Activated CD8-positive, alpha-beta memory T cell treated with anti-CD3 and anti-CD28 coated beads, Interleukin-2, amount 50 U/mL, for 1 hour (primary cell): ENCODE results near the gene CHRNA10.
"Not testable (repeated sequence)": the region's sequence is repeated elsewhere in the genome, so short reads cannot be mapped to it uniquely, and the experiment has no call there.

Experiments
- DNase-seq: peaks from one replicate; pipeline ENCODE4 v3.0.0-alpha.2; 2020; ENCODE audit errors: extremely low read depth

CHRNA10 gene

DNA sequence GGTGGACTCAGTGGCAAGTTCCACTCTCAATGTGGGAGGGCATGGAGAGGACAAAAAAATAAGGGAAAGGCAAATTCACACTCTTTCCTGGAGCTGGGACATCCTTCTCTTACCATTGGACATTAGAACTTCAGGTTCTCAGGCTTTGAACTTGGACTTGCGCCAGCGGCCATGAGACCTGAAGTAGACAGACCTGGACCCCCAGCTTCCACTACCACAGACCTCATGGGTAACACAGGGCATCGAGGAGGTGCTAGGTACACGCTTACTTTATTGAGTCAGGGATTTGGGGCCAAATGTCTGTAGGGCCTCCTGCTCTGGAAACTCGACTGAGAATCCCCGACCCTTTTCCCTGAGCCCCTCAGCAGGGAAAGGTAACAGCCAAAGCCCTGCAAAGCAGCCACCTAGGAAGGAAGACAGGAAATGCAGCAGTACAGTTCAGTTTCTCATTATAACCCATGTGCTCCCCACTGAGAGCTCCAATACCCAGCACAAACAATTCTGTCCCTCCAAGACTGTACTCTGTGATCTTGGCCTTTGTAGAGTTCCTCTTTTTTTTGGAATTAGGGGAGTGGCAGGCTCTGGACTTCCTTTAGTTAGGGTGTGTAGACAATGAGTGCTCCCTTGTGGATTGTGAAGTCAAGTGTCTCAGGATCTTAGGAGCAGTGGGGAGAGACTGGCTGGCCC is 5.7 kb downstream of the CHRNA10 start:
- DNase-seq = no peak

GRCh38 chr11:3664032-3664630 is 7.1 kb downstream of the CHRNA10 start:
- no peak for DNase-seq

- no peak for DNase-seq
These were observed 8.3 kb downstream of the CHRNA10 start for GRCh38 chr11:3662856-3663255.

GRCh38 chr11:3660960-3661359 is 10.2 kb downstream of the CHRNA10 start:
- DNase-seq = no peak

- DNase-seq = no peak
These were observed 11.3 kb downstream of the CHRNA10 start for GRCh38 chr11:3659595-3660515.

DNA sequence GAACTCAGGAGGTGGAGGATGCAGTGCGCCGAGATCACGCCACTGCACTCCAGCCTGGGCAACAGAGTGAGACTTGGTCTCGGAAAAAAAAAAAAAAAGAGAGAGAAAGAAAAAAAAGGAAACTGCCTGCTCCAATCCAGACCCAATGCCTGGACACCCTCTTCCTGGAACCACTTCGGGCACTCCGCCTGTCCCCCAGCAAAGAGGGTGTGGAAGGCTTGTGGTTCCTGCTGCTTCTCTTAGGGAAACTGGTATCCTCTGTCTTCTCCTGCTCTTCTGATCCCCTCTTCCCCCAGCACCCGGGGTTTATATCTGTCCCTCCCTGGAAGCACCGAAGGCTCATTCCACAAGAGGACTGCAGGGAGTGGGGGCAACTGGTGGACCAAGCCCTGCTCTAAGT is 12.9 kb downstream of the CHRNA10 start:
- DNase-seq = no peak

- not testable (repeated sequence) for DNase-seq
These were observed 13.9 kb downstream of the CHRNA10 start for GRCh38 chr11:3657331-3657730.

DNA sequence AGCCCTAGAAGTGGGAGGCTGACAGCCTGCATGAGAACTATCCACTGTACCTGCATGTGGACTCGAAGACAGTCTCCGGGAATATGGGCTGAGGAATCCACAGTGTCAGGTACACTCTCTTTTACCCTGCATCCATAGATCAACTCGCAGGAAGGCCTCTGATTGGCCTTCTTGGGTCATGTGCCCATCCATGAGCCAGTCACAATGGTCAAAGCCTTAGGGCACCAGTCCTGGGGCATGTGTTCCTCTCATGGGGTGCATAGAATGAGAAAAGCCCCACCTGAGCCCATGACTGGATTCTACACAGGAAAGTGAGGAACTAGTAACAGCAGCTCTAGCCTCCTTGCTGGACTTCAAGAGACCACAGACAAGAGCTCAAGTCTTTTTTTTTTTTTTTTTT is 15.6 kb downstream of the CHRNA10 start:
- no peak for DNase-seq

- not testable (repeated sequence) for DNase-seq
These were observed 18.7 kb downstream of the CHRNA10 start for GRCh38 chr11:3652514-3652913.

DNA sequence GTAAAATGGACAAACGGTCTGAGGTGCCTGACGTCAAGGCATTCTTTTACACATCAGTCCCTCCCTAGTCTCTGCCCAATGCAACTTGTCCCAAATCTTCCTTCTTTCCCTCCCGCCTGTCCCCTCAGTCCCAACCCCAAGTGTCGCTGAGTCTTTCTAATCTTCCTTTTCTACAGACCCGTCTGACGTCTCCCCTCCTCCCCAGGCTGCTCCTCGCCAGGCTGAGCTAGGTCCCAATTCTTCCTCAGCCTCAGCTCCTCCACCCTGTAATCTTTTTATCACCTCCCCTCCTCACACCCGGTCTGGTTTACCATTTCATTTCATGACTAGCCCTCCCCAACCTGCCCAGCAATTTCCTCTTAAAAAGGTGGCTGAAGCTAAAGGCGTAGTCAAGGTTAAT is 21.8 kb downstream of the CHRNA10 start:
- DNase-seq = not testable (repeated sequence)

GRCh38 chr11:3648843-3649242 is 22.3 kb downstream of the CHRNA10 start:
- not testable (repeated sequence) for DNase-seq

GRCh38 chr11:3645552-3645951 is 25.6 kb downstream of the CHRNA10 start:
- no peak for DNase-seq

DNA sequence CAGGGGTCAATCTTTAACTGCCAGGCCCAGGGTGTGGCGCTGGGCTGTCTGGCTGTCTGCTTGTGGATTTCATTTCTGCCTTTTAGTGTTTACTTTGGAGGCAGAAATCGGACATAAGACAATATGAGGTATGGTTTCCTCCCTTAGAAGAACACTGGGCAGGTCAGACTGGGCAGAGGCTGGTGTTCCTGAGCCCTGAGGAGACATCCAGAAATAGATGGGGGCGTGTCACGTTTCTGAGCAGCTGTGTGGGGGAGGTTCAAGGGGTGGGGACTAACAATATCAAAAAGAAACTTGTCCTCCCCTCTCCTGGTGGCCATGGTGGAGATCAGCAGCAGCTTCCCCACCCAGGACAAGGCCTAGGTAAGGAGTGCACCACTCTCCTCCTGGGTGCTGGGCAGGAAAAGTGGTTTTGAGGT is 26.4 kb downstream of the CHRNA10 start, which contains the start of gene ART1:
ART1 (plus strand) TSS at position 312 of the 419 bp plus-strand sequence. CDS start 14,086 bp downstream, outside the sequence.
- no peak for DNase-seq

DNA sequence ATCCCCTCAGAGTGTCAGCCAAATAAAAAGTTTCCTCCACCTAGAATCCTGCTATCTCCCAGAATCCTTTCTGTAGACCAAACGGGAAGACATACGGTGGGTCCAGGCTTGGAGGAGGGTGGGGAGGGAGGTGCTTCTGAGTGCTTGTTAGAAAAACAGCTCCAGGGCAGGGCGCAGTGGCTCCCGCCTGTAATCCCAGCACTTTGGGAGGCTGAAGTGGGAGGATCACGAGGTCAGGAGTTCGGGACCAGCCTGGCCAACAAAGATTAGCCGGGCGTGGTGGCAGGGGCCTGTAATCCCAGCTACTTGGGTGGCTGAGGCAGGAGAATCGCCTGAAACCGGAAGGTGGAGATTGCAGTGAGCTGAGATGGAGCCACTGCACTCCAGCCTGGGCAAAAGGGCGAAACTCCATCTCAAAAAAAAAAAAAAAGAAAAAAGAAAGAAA is 28.1 kb downstream of the CHRNA10 start:
- not testable (repeated sequence) for DNase-seq

DNA sequence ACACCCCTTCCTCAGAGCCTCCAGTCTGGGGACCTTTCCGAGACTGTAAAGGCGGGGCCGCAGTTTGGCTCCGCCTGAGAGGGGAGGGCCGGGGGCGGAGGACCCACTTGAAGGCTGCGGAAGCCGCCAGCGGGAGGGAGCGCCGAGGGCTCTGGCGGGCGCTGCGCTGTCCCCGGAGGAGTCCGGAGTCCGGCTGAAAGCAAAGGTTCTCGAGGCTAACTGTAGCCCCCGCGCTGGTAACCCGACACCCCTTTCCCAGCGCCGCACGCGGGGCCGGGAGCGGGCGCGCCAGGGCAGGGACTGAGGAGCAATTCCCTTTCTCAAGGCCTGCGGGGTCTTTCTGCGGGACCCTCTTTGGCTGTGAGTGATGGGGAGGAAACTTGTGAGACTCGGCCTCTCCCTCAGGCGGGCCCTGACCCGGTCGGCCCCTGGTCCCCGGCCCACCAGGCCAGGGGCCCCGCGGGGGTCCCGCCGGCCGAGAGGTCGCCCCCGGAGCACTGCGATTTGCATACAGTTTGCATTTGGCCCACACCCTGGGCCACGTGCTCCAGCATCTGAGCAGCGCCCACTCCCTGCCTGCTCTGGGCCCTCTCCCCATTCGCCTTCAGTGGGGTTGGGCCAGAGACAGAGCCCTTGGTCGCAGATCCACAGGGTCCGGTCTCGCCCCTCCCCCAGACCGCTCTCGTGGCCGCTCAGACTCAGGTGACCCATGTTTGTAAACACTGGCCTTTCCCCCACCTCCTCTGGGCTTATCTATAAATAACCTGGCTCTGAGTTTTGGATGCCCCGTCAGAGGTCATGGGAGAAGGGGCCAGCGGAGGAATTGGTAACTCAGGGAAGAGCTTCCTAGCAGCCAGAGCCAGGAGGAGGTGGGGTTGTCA is 28.9 kb downstream of the CHRNA10 start:
- peak; percentile 10 for DNase-seq

- DNase-seq = no peak
These were observed 29.5 kb downstream of the CHRNA10 start, which contains the start of gene ART5 for GRCh38 chr11:3641701-3642070. TSS of gene ART5 (minus strand) at chr11:3641992. CDS start at chr11:3641862, 130 bp downstream.

DNA sequence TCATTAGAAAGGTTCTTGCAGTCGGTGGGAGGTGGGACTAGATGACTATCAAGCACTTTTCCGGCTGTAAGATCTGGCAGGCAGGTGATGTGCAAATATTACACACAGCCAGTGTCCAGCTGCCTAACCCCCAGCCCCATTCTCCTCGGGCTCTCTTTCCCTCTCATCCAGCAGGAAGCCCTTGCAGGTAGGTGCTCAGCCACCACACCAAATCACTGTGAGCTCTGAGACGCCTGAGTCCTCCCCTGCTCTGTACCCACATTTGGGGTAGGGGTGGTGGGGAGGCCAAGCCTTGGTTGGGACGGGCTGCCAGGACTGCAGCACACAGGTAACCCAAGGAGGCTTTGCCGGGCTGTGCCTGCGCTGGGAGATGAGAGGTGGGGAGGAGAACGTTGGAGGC is 30.0 kb downstream of the CHRNA10 start:
- DNase-seq = no peak

- DNase-seq = no peak
These were observed 31.3 kb downstream of the CHRNA10 start for GRCh38 chr11:3639841-3640240.

DNA sequence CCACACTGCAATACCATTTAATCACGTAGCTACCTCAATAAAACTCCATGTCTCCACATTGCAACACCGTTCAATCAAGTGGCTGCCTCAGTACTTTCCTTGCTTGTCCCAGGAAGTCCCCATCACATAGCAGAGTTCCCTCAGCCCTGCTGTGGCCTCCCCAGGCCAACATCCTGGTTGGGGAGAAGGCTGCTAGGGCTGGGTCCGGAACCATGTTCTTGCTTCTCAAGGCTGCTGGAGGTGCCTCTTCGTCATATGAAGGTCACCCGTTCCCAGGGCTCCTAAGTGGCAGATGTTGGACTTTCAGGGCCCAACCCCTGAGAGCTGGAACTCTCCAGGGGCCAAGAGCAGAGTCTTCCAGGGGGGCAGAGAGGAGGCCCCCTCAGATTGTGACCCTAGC is 32.7 kb downstream of the CHRNA10 start:
- DNase-seq = no peak

DNA sequence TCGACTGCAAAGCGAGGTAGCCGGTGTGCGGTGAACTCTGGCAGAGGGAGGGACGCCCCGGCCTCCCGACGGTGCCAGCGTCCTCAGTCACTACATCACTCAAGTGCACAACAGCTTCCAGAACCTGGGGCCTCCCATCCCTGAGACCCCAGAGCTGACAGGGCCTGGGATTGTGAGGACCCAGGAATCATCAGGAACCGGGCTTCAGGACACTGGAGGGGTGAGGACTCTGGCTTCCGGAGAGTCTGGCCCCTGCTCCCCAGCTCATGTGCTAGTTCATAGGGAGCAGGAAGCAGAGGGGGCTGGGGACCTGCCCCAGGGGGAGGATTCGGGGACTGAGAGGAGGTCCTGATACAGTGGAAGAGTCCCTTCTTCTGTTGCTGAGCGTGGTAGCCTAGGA is 34.0 kb downstream of the CHRNA10 start:
- no peak for DNase-seq

- no peak for DNase-seq
These were observed 35.4 kb downstream of the CHRNA10 start for GRCh38 chr11:3635641-3636375.
